Caco-2 (cell line): ENCODE measurements around the gene NCOA4. TPM values are rescaled to one million over a fixed set of nuclear protein-coding genes. Genes with fewer than 3 reads are reported as not detected.

Source experiments
- BruUV-seq: library from RNA; stranded (reverse); fragments of 400-500 nt; replicated peaks from 2 replicates; lab custom pipeline; 2021; lab: Mats Ljungman, UMichigan
- CTCF ChIA-PET: fragments of 300-600 bp; sonication (Branson Sonifier 250); formaldehyde crosslinking; loops from one replicate; lab custom pipeline; 2022; ENCODE audit warnings: antibody characterized with exemption; lab: Charles Lee
- POLR2A ChIA-PET: fragments of 300-600 bp; sonication (Branson Sonifier 250); formaldehyde crosslinking; loops from one replicate; lab custom pipeline; 2022; ENCODE audit warnings: antibody characterized with exemption; lab: Charles Lee
- DNase-seq, 2 experiments: peaks; one replicate each; pipeline versions ENCODE4 v3.0.0 to v3.0.0-alpha.2; 2020 to 2022
- H3K27me3 ChIP-seq: replicated peaks from 2 replicates; pipeline ENCODE4 v1.6.0; 2011; ENCODE audit warnings: low read length; ENCODE audit not compliant: control insufficient read depth, insufficient read depth
- H3K36me3 ChIP-seq: 2 replicates; pipeline ENCODE4 v1.5.1; 2011; ENCODE audit warnings: low read length; ENCODE audit not compliant: control insufficient read depth, insufficient read depth
- H3K4me1 ChIP-seq: fragments of 250-450 bp; sonication (Bioruptor Pico); 2 replicates; pipeline ENCODE4 v1.5.1; 2020; ENCODE audit warnings: mild to moderate bottlenecking
- H3K4me3 ChIP-seq: 2 replicates; pipeline ENCODE4 v1.5.1; 2011; ENCODE audit warnings: low read depth, mild to moderate bottlenecking, control low read depth, low read length
- H3K9me3 ChIP-seq: fragments of 250-450 bp; sonication (Bioruptor Pico); 2 replicates; pipeline ENCODE4 v1.5.1; 2020; ENCODE audit warnings: mild to moderate bottlenecking, moderate library complexity
- H3K27ac Mint-ChIP-seq: one replicate; pipeline ENCODE4 v1.8.0; 2022; ENCODE audit warnings: mixed read lengths; ENCODE audit not compliant: unreplicated experiment
- H3K27me3 Mint-ChIP-seq: one replicate; pipeline ENCODE4 v1.8.0; 2022; ENCODE audit warnings: mixed read lengths; ENCODE audit not compliant: insufficient read depth, unreplicated experiment
- H3K36me3 Mint-ChIP-seq: one replicate; pipeline ENCODE4 v1.8.0; 2022; ENCODE audit warnings: mild to moderate bottlenecking, mixed read lengths; ENCODE audit not compliant: insufficient read depth, unreplicated experiment
- H3K4me1 Mint-ChIP-seq: one replicate; pipeline ENCODE4 v1.8.0; 2022; ENCODE audit warnings: low read depth, mixed read lengths; ENCODE audit not compliant: unreplicated experiment
- H3K4me3 Mint-ChIP-seq: one replicate; pipeline ENCODE4 v1.8.0; 2022; ENCODE audit warnings: mild to moderate bottlenecking, moderate library complexity, mixed read lengths; ENCODE audit not compliant: unreplicated experiment
- H3K9me3 Mint-ChIP-seq: one replicate; pipeline ENCODE4 v1.8.0; 2022; ENCODE audit warnings: mixed read lengths; ENCODE audit not compliant: unreplicated experiment
- CTCF ChIP-seq, 2 experiments: fragments of 200-600 bp in 1 of 2; IDR thresholded peaks; 1 replicate in 1 of 2; 2 replicates in 1 of 2; pipeline versions ENCODE4 v1.5.1 to v1.8.0; 2011 to 2022; ENCODE audit warnings: antibody characterized with exemption in 1 of 2, control low read depth in 1 of 2, inconsistent platforms in 1 of 2, low read depth in 1 of 2, low read length in 1 of 2, mild to moderate bottlenecking in 1 of 2, moderate library complexity in 1 of 2; ENCODE audit not compliant: insufficient read depth in 1 of 2, severe bottlenecking in 1 of 2, unreplicated experiment in 1 of 2
- intact Hi-C: fragments of 100-400 bp; cut with micrococcal nuclease; formaldehyde crosslinking; loops from one replicate; pipeline ENCODE4 v1.10.0; 2022; ENCODE audit not compliant: unreplicated experiment
- total RNA-seq: library from RNA; stranded (reverse); gene quantifications from 2 replicates; pipeline ENCODE4 v1.2.3, GENCODE V29; 2022

The NCOA4 gene
- total RNA-seq, 1 experiment from 2014 or later: 139 TPM

GRCh38 chr10:46048152-46048551 is 17.7 kb upstream of the NCOA4 start:
- DNase-seq: no peak
- Mint-ChIP-seq H3K27me3 (no peaks in the 10 kb centered on the region), H3K36me3 (no peaks in the 10 kb centered on the region), H3K9me3 (no peaks in the 10 kb centered on the region), H3K4me3 (no peak overlapping the region), H3K4me1 (peaks cover 26% of the 10 kb centered on the region), H3K27ac (no peak overlapping the region)
- peaks cover 25% of the 10 kb centered on the region for H3K4me1 ChIP-seq
- peak; percentile 25 to 58 for TF ChIP-seq CTCF (IDR thresholded peaks at IDR 0.05; ENCODE audit: insufficient read depth in 1 of 2, low read depth in 1 of 2, low read length in 1 of 2, severe bottlenecking in 1 of 2, unreplicated experiment in 1 of 2)
- no peaks in the 10 kb centered on the region for H3K27me3 ChIP-seq
- CTCF ChIA-PET: interaction anchor here (0.6 to 1.0 kb wide), 2 partner anchors 16 to 31 kb away, joined by 3 read pairs; no protein-coding TSS in a partner anchor
- H3K9me3 ChIP-seq: no peaks in the 10 kb centered on the region
- intact Hi-C loops: no loop called here
- H3K36me3 ChIP-seq: no peaks in the 10 kb centered on the region
- H3K4me3 ChIP-seq: no peak overlapping the region
- BruUV-seq: no TSS peak
- POLR2A ChIA-PET: interaction anchor here (1.1 kb wide), 1 partner anchor 16 kb away, joined by 3 read pairs; no protein-coding TSS in a partner anchor

- Histone ChIP-seq H3K4me3 (no peak within 1 kb of the TSS), H3K9me3 (no peaks in the 10 kb centered on the region), H3K27me3 (no peaks in the 10 kb centered on the region), H3K36me3 (no peaks in the 10 kb centered on the region), H3K4me1 (peaks cover 6% of the 10 kb centered on the region)
- BruUV-seq: no TSS peak
- no peaks in the 10 kb centered on the region for H3K27me3 Mint-ChIP-seq
- no peaks in the 10 kb centered on the region for H3K9me3 Mint-ChIP-seq
- H3K4me3 Mint-ChIP-seq: no peak within 1 kb of the TSS
- H3K27ac Mint-ChIP-seq: no peak within 1 kb of the TSS
- H3K4me1 Mint-ChIP-seq: peaks cover 7% of the 10 kb centered on the region
- ChIA-PET POLR2A (no interaction called here), CTCF (no interaction called here)
- no peaks in the 10 kb centered on the region for H3K36me3 Mint-ChIP-seq
- DNase-seq: no peak
- TF ChIP-seq CTCF (IDR thresholded peaks at IDR 0.05; ENCODE audit: insufficient read depth in 1 of 2, low read depth in 1 of 2, low read length in 1 of 2, severe bottlenecking in 1 of 2, unreplicated experiment in 1 of 2): no peak
- intact Hi-C loops: no loop called here
These were observed 15.8 kb upstream of the NCOA4 start, which contains the start of gene MSMB for GRCh38 chr10:46046261-46046660. Gene MSMB (minus strand): TSS chr10:46046269. CDS start chr10:46046237, 32 bp downstream.

- ChIA-PET CTCF (no interaction called here), POLR2A (no interaction called here)
- H3K27me3 ChIP-seq: no peaks in the 10 kb centered on the region
These were observed 12.1 kb upstream of the NCOA4 start for GRCh38 chr10:46042527-46042926.

More at GRCh38 chr10:46042527-46042926, 12.1 kb upstream of the NCOA4 start:
- peaks cover 6% of the 10 kb centered on the region for H3K36me3 Mint-ChIP-seq
- H3K4me1 Mint-ChIP-seq: peaks cover 4% of the 10 kb centered on the region
- H3K4me3 ChIP-seq: no peak overlapping the region
- intact Hi-C loops: no loop called here
- TF ChIP-seq CTCF (IDR thresholded peaks at IDR 0.05; ENCODE audit: insufficient read depth in 1 of 2, low read depth in 1 of 2, low read length in 1 of 2, severe bottlenecking in 1 of 2, unreplicated experiment in 1 of 2): no peak
- no peaks in the 10 kb centered on the region for H3K36me3 ChIP-seq
- H3K4me3 Mint-ChIP-seq: no peak overlapping the region
- H3K9me3 ChIP-seq: no peaks in the 10 kb centered on the region
- H3K27ac Mint-ChIP-seq: no peak overlapping the region
- H3K4me1 ChIP-seq: peaks cover 4% of the 10 kb centered on the region; the same call in 1 of the 2 replicates
- no peaks in the 10 kb centered on the region for H3K9me3 Mint-ChIP-seq
- BruUV-seq: no TSS peak
- H3K27me3 Mint-ChIP-seq: no peaks in the 10 kb centered on the region
- DNase-seq: no peak
